K562 (cell line): Measurements from ENCODE around the gene TTC23L. TPM values are rescaled to one million over a fixed set of nuclear protein-coding genes. Genes with fewer than 3 reads are reported as not detected.
A peak's percentile ranks its signal among the peaks of the same experiment; 100 is the strongest.

Source experiments
- ATAC-seq: fragments of 200-7000 bp; cut with Tn5 transposase; 3 replicates; pipeline ENCODE4 v1.9.1; 2020; ENCODE audit warnings: moderate library complexity
- BruUV-seq: library from RNA; stranded (reverse); fragments of 400-500 nt; replicated peaks from 2 replicates; lab custom pipeline; 2021; lab: Mats Ljungman, UMichigan
- CTCF ChIA-PET: fragments of 300-600 bp; formaldehyde crosslinking; extraction: SDS; loops from one replicate; lab custom pipeline; 2021; ENCODE audit warnings: low intra/inter-chr PET ratio; lab: Yijun Ruan, JAX
- POLR2A ChIA-PET: fragments of 300-600, 350-650 bp; sonication (Branson Sonifier 250); formaldehyde crosslinking; extraction: SDS; loops from one replicate; lab custom pipeline; 2021; ENCODE audit warnings: antibody characterized with exemption, inconsistent platforms; lab: Yijun Ruan, JAX
- DNase-seq, 4 experiments: peaks; one replicate each; pipeline versions ENCODE4 v3.0.0 to v3.0.0-alpha.2; 2011 to 2018; ENCODE audit warnings: low spot score in 3 of 4, mixed read lengths in 3 of 4; ENCODE audit errors: extremely low read depth in 1 of 4
- FAIRE-seq: peaks from 2 replicates; lab custom pipeline; 2011; peaks lifted over from hg19 to GRCh38; lab: Jason Lieb, UNC
- H2AFZ ChIP-seq: 2 replicates; pipeline ENCODE4 v1.6.0; 2011; ENCODE audit warnings: low read depth, low read length, control low read depth, inconsistent platforms
- H3K27ac ChIP-seq: fragments of 200-600 bp; 3 replicates; pipeline ENCODE4 v1.8.0; 2011; ENCODE audit warnings: low read depth, mild to moderate bottlenecking, control low read depth, inconsistent platforms, low read length, moderate library complexity, mixed read lengths; ENCODE audit errors: extremely low read depth
- H3K27me3 ChIP-seq, 2 experiments: fragments of 300-600 bp in 1 of 2; 2 replicates in 1 of 2; 3 replicates in 1 of 2; pipeline versions ENCODE4 v1.6.0 to v1.8.0; 2011; ENCODE audit warnings: inconsistent platforms in 2 of 2, low read length in 2 of 2, mild to moderate bottlenecking in 1 of 2, mixed read lengths in 1 of 2, moderate library complexity in 1 of 2; ENCODE audit not compliant: control insufficient read depth in 2 of 2, insufficient read depth in 2 of 2
- H3K36me3 ChIP-seq: fragments of 300-600 bp; 3 replicates; pipeline ENCODE4 v1.8.0; 2011; ENCODE audit warnings: mild to moderate bottlenecking, low read length, inconsistent platforms; ENCODE audit not compliant: control insufficient read depth, insufficient read depth
- H3K4me1 ChIP-seq, 2 experiments: fragments of 200-600 bp in 1 of 2; replicated peaks in 1 of 2; 2 replicates in 1 of 2; 3 replicates in 1 of 2; pipeline versions ENCODE4 v1.5.1 to v1.8.0; 2011; ENCODE audit warnings: inconsistent platforms in 2 of 2, low read length in 2 of 2, mild to moderate bottlenecking in 1 of 2, mixed read lengths in 1 of 2, moderate library complexity in 1 of 2; ENCODE audit not compliant: control insufficient read depth in 2 of 2, insufficient read depth in 2 of 2
- H3K4me2 ChIP-seq: 2 replicates; pipeline ENCODE4 v1.6.1; 2011; ENCODE audit warnings: low read length, control low read depth, inconsistent platforms, mixed read lengths; ENCODE audit not compliant: insufficient read depth
- H3K4me3 ChIP-seq: fragments of 200-600 bp; sonication (generic), shearing (Covaris generic); 2 replicates; pipeline ENCODE4 v1.5.1; 2016; ENCODE audit warnings: control low read depth, inconsistent platforms
- H3K79me2 ChIP-seq: fragments of 200-600 bp; 3 replicates; pipeline ENCODE4 v1.8.0; 2011; ENCODE audit warnings: low read length, inconsistent platforms; ENCODE audit not compliant: control insufficient read depth, insufficient read depth
- H3K9ac ChIP-seq, 2 experiments: 2 replicates each; pipeline versions ENCODE4 v1.6.0 to v1.6.1; 2011; ENCODE audit warnings: low read depth in 2 of 2, low read length in 2 of 2, control low read depth in 1 of 2, inconsistent platforms in 1 of 2, mild to moderate bottlenecking in 1 of 2, mixed read lengths in 1 of 2; ENCODE audit not compliant: insufficient read depth in 1 of 2
- H3K9me1 ChIP-seq: one replicate; pipeline ENCODE4 v1.6.0; 2011; ENCODE audit warnings: inconsistent platforms, mild to moderate bottlenecking, low read length, moderate library complexity; ENCODE audit not compliant: control insufficient read depth, insufficient read depth
- H3K9me3 ChIP-seq: replicated peaks from 2 replicates; pipeline ENCODE4 v1.5.1; 2011; ENCODE audit warnings: low read depth, low read length, inconsistent platforms; ENCODE audit not compliant: control insufficient read depth, insufficient read depth
- H4K20me1 ChIP-seq: replicated peaks from 2 replicates; pipeline ENCODE4 v1.6.1; 2011; ENCODE audit warnings: low read length, inconsistent platforms, mixed read lengths; ENCODE audit not compliant: control insufficient read depth, insufficient read depth
- CHD1 ChIP-seq: fragments of 200-600 bp; sonication (generic); IDR thresholded peaks from one replicate; pipeline ENCODE4 v1.6.1; 2012; ENCODE audit warnings: mild to moderate bottlenecking, moderate library complexity, low read length, inconsistent platforms
- FOXM1 ChIP-seq, 2 experiments: fragments of 450-650 bp in 1 of 2; sonication (generic) in 1 of 2; formaldehyde crosslinking in 1 of 2; IDR thresholded peaks; 2 replicates each; pipeline versions ENCODE4 v1.6.1 to v1.9.0; 2017 to 2022; ENCODE audit warnings: low read depth in 2 of 2, mild to moderate bottlenecking in 2 of 2, missing genetic modification reagents in 1 of 2, moderate library complexity in 1 of 2
- GTF2A2 ChIP-seq: IDR thresholded peaks from 2 replicates; pipeline ENCODE4 v1.6.1; 2016; ENCODE audit warnings: mild to moderate bottlenecking, missing genetic modification characterization, missing compliant biosample characterization
- GTF2F1 ChIP-seq: IDR thresholded peaks from 2 replicates; pipeline ENCODE4 v1.6.1; 2011; ENCODE audit warnings: low read depth, low read length, improper control_type of control experiment
- HLTF ChIP-seq: fragments of 450-650 bp; IDR thresholded peaks from 2 replicates; pipeline ENCODE4 v1.6.1; 2016
- JUNB ChIP-seq: fragments of 450-650 bp; formaldehyde crosslinking; conservative IDR thresholded peaks from 2 replicates; pipeline ENCODE4 v1.4.0; 2020; ENCODE audit warnings: mild to moderate bottlenecking
- MEF2A ChIP-seq: IDR thresholded peaks from 2 replicates; pipeline ENCODE4 v1.6.1; 2011; ENCODE audit warnings: low read depth, mild to moderate bottlenecking, low read length, moderate library complexity; ENCODE audit not compliant: control insufficient read depth
- NEUROD1 ChIP-seq: fragments of 150-350 bp; IDR thresholded peaks from 2 replicates; pipeline ENCODE4 v1.6.1; 2014; ENCODE audit warnings: borderline replicate concordance, low read length, low read depth; ENCODE audit not compliant: partially characterized antibody
- NFYB ChIP-seq: IDR thresholded peaks from 2 replicates; pipeline ENCODE4 v1.6.1; 2011; ENCODE audit warnings: mild to moderate bottlenecking, moderate library complexity; ENCODE audit not compliant: insufficient read length; ENCODE audit errors: extremely low read depth
- PHB2 ChIP-seq: fragments of 450-650 bp; IDR thresholded peaks from 2 replicates; pipeline ENCODE4 v1.6.1; 2017; ENCODE audit warnings: low read depth
- POLR2AphosphoS2 ChIP-seq: IDR thresholded peaks from 2 replicates; pipeline ENCODE4 v1.6.1; 2012; ENCODE audit warnings: low read length, improper control_type of control experiment
- ZBTB1 ChIP-seq: sonication (generic); formaldehyde crosslinking; IDR thresholded peaks from 2 replicates; pipeline ENCODE4 v1.8.1; 2023; ENCODE audit warnings: missing genetic modification reagents, low read depth, mild to moderate bottlenecking, borderline replicate concordance
- ZNF133 ChIP-seq: fragments of 250-450 bp; sonication (Bioruptor Pico); IDR thresholded peaks from 2 replicates; pipeline ENCODE4 v1.4.0; 2020; ENCODE audit warnings: mild to moderate bottlenecking
- ZNF23 ChIP-seq: fragments of 250-450 bp; sonication (Bioruptor Pico); IDR thresholded peaks from 2 replicates; pipeline ENCODE4 v1.4.0; 2020; ENCODE audit warnings: mild to moderate bottlenecking
- ZNF232 ChIP-seq: sonication (generic); formaldehyde crosslinking; IDR thresholded peaks from 2 replicates; pipeline ENCODE4 v1.8.0; 2022; ENCODE audit warnings: mild to moderate bottlenecking, missing genetic modification reagents
- WGBS: fragments of 100-300 bp; shearing (Covaris generic); methylation state at CpG from one replicate; pipeline ENCODE4 v1.1.6; 2016; ENCODE audit warnings: low coverage, mixed read lengths; ENCODE audit not compliant: insufficient coverage; ENCODE audit errors: missing lambda C conversion rate; 5-methylcytosine and 5-hydroxymethylcytosine counted together
- in situ Hi-C: fragments of 300-500 bp; cut with MboI; formaldehyde crosslinking; loops from 4 replicates; pipeline ENCODE4 v1.15.0; 2018; ENCODE audit warnings: inconsistent platforms, mixed read lengths
- intact Hi-C: fragments of 100-400 bp; cut with micrococcal nuclease; formaldehyde crosslinking; loops from 2 replicates; pipeline ENCODE4 v1.14.2; 2022
- polyA plus RNA-seq, 8 experiments: library from polyadenylated mRNA; depleted of rRNA in 4 of 8; stranded (reverse) in 5 of 8; unstranded in 3 of 8; fragments of >200 nt; fragmentation: Nextera tagmentation in 2 of 8; fragmentation: Illumina TruSeq in 1 of 8; extraction: Ambion mirVana in 2 of 8; extraction: Trizol in 1 of 8; gene quantifications; 2 replicates each; pipeline versions ENCODE4 v1.2.1 to v1.2.3, GENCODE V29; 2011 to 2014; ENCODE audit warnings: inconsistent platforms in 1 of 8, missing spikeins in 1 of 8
- total RNA-seq, 7 experiments: library from RNA; depleted of rRNA in 6 of 7; stranded (reverse); fragments of >200 nt in 6 of 7; fragmentation: Illumina TruSeq in 2 of 7; extraction: Trizol in 2 of 7; gene quantifications; 2 replicates each; pipeline versions ENCODE4 v1.2.1 to v1.2.3, GENCODE V29; 2011 to 2021; ENCODE audit warnings: low replicate concordance in 1 of 7
- TF ChIP-seq, protein P1 (sequence below): fragments of 450-650 bp; IDR thresholded peaks from 2 replicates; pipeline ENCODE4 v1.6.1; 2016; ENCODE audit warnings: mild to moderate bottlenecking
- TF ChIP-seq, protein P2 (sequence below): fragments of 250-450 bp; sonication (Bioruptor Pico); IDR thresholded peaks from 2 replicates; pipeline ENCODE4 v1.8.0; 2022; ENCODE audit warnings: moderate library complexity, mild to moderate bottlenecking, inconsistent platforms
- TF ChIP-seq, protein P3 (sequence below): fragments of 200-800 bp; sonication (Bioruptor generic); IDR thresholded peaks from 2 replicates; pipeline ENCODE4 v1.6.1; 2017; ENCODE audit warnings: missing genetic modification characterization, missing compliant biosample characterization

TTC23L gene
- total and polyA plus RNA-seq, 9 of the 15 experiments (the other 6 are each of a cell fraction or from before 2014, with no cell fraction given), result 0.03 to 0.32 (median 0.14) TPM; not detected in 2

DNA sequence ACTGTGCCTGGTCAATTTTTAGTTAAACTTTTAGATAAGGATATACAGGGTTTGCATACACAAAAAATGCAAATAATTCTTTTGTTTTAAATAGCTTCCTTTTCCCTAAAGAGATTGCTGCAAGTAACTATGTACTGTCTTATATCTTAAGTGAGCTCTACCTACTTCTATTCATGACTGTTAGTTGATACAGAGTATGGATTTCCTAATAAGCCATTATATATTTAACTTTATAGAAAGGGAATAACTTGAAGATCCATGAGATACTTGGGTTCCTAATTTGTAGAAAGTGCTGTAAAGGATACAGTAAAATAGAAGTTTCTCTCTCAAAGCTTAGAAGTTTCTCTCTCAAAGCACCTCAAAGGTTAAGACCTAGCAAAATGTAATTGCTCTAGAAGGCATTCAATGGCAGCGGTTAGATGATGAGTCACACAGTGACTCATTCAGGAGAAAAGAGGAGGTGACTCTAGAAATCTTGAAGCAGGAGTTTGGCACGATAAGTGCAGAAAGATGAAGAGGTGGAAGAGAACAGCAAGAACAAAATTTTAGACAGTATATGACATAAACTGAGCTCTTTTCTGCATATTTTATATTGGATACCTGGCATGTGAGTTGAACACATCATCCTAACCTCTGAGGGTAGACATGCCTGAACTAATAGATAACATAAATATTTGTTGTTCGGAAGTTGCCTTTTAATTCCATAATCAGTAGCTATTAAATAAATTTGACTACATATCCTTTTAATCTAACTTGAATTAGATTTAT lies 84.9 kb downstream of the TTC23L start:
- in situ Hi-C loops (loop anchor here (25.0 kb wide), 1 partner anchor 1462 kb away; no protein-coding TSS in a partner anchor), intact Hi-C loops (no loop called here)
- Histone ChIP-seq H3K27me3 (no peaks in the 10 kb centered on the region), H3K9ac (peak overlapping the region; percentile 18 to 59; a peak in 2 of 4 replicates), H3K4me2 (peak overlapping the region; percentile 37; the same call in 1 of the 2 replicates), H3K27ac (peak overlapping the region; percentile 78), H3K36me3 (peaks cover 93% of the 10 kb centered on the region), H3K79me2 (peaks cover 70% of the 10 kb centered on the region), H3K4me3 (no peak overlapping the region), H4K20me1 (no peaks in the 10 kb centered on the region), H3K9me3 (no peaks in the 10 kb centered on the region), H2AFZ (no peak overlapping the region), H3K9me1 (no peaks in the 10 kb centered on the region), H3K4me1 (peaks cover 15 to 24% of the 10 kb centered on the region in 2 experiments)
- ChIA-PET CTCF (no interaction called here), POLR2A (interaction anchor here (0.6 to 4.2 kb wide), 6 partner anchors 8 to 197 kb away, joined by 3 to 37 read pairs (median 3); partner anchors contain the start of genes BRIX1 and RAD1)
- ATAC-seq (peak; percentile 88), DNase-seq (peak; percentile 54 to 93 (median 70)), FAIRE-seq (peak; percentile 89)
- BruUV-seq, result no TSS peak
- WGBS, result 22% methylated on average over 3 of the region's 3 CpGs
- TF ChIP-seq NFYB (no peak), PHB2 (no peak), NEUROD1 (peak; percentile 73), ZNF133 (CRISPR knock-in tag) (no peak), MEF2A (peak; percentile 79), JUNB (CRISPR knock-in tag) (peak; percentile 99), ZBTB1 (CRISPR knock-in tag) (no peak), HLTF (no peak), ZNF232 (CRISPR knock-in tag) (no peak), CHD1 (no peak), POLR2AphosphoS2 (no peak; the same call in 1 of the 2 replicates), FOXM1 (IDR thresholded peaks at IDR 0.05; ENCODE audit: low read depth) (peak; percentile 64; the same call in 1 of the 2 replicates), FOXM1 (CRISPR knock-in tag; IDR thresholded peaks at IDR 0.05; ENCODE audit: low read depth) (no peak), ZNF23 (CRISPR knock-in tag) (peak; percentile 54; the same call in 1 of the 2 replicates), GTF2F1 (no peak), GTF2A2 (no peak)
- TF ChIP-seq, protein P1, sequence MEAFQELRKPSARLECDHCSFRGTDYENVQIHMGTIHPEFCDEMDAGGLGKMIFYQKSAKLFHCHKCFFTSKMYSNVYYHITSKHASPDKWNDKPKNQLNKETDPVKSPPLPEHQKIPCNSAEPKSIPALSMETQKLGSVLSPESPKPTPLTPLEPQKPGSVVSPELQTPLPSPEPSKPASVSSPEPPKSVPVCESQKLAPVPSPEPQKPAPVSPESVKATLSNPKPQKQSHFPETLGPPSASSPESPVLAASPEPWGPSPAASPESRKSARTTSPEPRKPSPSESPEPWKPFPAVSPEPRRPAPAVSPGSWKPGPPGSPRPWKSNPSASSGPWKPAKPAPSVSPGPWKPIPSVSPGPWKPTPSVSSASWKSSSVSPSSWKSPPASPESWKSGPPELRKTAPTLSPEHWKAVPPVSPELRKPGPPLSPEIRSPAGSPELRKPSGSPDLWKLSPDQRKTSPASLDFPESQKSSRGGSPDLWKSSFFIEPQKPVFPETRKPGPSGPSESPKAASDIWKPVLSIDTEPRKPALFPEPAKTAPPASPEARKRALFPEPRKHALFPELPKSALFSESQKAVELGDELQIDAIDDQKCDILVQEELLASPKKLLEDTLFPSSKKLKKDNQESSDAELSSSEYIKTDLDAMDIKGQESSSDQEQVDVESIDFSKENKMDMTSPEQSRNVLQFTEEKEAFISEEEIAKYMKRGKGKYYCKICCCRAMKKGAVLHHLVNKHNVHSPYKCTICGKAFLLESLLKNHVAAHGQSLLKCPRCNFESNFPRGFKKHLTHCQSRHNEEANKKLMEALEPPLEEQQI, result 0 out of 2 replicates have a peak, but pooled peaks have one; percentile 63
- TF ChIP-seq, protein P2, sequence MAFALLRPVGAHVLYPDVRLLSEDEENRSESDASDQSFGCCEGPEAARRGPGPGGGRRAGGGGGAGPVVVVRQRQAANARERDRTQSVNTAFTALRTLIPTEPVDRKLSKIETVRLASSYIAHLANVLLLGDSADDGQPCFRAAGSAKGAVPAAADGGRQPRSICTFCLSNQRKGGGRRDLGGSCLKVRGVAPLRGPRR, result no peak
- TF ChIP-seq, protein P3, sequence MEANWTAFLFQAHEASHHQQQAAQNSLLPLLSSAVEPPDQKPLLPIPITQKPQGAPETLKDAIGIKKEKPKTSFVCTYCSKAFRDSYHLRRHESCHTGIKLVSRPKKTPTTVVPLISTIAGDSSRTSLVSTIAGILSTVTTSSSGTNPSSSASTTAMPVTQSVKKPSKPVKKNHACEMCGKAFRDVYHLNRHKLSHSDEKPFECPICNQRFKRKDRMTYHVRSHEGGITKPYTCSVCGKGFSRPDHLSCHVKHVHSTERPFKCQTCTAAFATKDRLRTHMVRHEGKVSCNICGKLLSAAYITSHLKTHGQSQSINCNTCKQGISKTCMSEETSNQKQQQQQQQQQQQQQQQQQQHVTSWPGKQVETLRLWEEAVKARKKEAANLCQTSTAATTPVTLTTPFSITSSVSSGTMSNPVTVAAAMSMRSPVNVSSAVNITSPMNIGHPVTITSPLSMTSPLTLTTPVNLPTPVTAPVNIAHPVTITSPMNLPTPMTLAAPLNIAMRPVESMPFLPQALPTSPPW (CRISPR knock-in tag), result peak; percentile 26; the same call in 1 of the 2 replicates
